NCI-H748 treated with DMSO at 0.1 percent for 48 hours (cell line): Measurements from ENCODE around the gene UBL5.
"Not testable (repeated sequence)": the region's sequence is repeated elsewhere in the genome, so short reads cannot be mapped to it uniquely, and the experiment has no call there.

Source experiments
- DNase-seq: peaks from one replicate; lab custom pipeline; 2025; lab: John Stamatoyannopoulos, UW

Gene UBL5

GRCh38 chr19:9811139-9811538 is 16.6 kb upstream of the UBL5 start:
- no peak for DNase-seq

DNA sequence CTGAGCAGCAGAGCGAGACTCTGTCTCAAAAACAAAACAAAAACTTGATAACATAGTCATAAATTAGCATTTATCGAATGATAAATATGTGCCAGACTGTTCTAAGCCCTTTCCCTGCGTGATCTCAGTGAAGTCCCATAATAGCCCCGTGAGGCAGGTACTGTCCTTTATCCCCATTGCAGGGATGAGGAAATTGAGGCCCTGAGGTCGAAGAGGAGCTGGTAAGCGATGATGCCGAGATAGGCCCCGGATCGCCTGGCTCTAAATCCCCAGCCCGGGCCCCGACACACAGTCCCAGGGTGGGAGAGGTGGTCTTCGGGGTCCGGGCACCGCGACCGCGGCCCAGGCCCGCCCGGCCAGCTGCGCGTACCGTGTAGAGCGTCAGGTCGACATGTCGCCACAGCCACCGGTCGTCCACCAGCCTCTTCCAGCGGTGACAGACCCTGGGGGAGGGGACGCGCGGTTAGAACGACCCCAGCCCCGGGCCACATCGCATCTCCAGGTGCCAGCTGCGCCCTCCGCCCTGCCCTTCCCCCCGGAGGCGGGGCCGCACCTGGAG is 9.5 kb upstream of the UBL5 start:
- no peak for DNase-seq

- peak; percentile 93 for DNase-seq
Measured at GRCh38 chr19:9818734-9819595, 8.8 kb upstream of the UBL5 start, which contains the start of gene FBXL12. TSS of gene FBXL12 (minus strand) at chr19:9819079. CDS start at chr19:9818813, 266 bp downstream.

- no peak for DNase-seq
Measured at GRCh38 chr19:9819596-9819909, 8.2 kb upstream of the UBL5 start.

- DNase-seq: not testable (repeated sequence)
Measured at GRCh38 chr19:9820034-9820433, 7.7 kb upstream of the UBL5 start.

- DNase-seq: no peak
Measured at GRCh38 chr19:9823816-9824215, 3.9 kb upstream of the UBL5 start.

DNA sequence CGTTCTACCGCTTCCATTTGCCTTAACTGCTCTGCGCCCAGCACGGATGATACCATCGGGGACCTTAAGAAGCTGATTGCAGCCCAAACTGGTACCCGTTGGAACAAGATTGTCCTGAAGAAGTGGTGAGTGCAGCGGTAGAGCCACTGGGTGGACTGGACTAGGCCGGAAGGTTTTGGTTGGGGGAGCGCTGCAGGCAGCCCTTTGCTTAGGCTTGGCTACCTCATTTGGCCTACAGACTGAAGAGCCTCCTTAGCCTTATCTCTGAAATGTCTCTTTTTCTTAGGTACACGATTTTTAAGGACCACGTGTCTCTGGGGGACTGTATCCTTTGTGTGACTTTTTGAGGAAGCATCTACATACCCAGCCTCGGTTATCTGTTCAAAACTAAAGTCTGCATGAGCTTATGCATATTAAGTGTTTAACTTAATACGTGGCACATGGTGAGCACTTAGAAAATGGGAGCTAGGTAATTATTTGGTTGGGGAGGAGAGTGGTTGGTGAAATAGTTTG is 889 bp downstream of the UBL5 start:
- no peak for DNase-seq

DNA sequence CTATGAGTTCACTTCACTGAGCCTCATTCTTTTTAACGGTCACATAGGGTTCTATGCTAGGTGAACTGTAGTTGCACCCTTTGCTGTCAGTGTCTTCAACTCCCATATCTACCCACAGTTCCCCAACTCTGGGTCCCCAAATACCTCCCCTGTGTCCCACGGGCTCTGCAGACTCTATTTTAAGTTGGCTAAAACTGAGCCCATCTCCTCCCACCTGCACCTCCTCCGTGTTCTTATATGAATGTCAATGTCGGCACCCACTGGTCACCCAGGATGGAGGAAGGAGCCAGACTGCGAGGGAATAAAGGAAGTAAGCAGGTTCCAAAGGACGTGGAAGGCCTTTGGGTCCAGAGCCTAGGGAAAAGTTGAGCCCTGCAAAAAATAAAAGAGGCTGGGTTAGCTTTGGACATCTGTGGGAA is 6.6 kb downstream of the UBL5 start:
- DNase-seq: no peak

GRCh38 chr19:9834726-9835506 is 7.2 kb downstream of the UBL5 start, which contains the start of gene PIN1:
TSS of gene PIN1 (plus strand) at chr19:9835318. CDS start at chr19:9835345, 27 bp downstream.
- peak; percentile 94 for DNase-seq

- DNase-seq: no peak
Measured at GRCh38 chr19:9835507-9835949, 7.8 kb downstream of the UBL5 start.

- no peak for DNase-seq
Measured at GRCh38 chr19:9836021-9836420, 8.3 kb downstream of the UBL5 start.

- no peak for DNase-seq
Measured at GRCh38 chr19:9838324-9838723, 10.6 kb downstream of the UBL5 start.

GRCh38 chr19:9839415-9839814 is 11.7 kb downstream of the UBL5 start:
- DNase-seq: no peak

- DNase-seq: no peak
Measured at GRCh38 chr19:9842834-9843625, 15.3 kb downstream of the UBL5 start.

- DNase-seq: not testable (repeated sequence)
Measured at GRCh38 chr19:9843626-9844273, 16.0 kb downstream of the UBL5 start.

DNA sequence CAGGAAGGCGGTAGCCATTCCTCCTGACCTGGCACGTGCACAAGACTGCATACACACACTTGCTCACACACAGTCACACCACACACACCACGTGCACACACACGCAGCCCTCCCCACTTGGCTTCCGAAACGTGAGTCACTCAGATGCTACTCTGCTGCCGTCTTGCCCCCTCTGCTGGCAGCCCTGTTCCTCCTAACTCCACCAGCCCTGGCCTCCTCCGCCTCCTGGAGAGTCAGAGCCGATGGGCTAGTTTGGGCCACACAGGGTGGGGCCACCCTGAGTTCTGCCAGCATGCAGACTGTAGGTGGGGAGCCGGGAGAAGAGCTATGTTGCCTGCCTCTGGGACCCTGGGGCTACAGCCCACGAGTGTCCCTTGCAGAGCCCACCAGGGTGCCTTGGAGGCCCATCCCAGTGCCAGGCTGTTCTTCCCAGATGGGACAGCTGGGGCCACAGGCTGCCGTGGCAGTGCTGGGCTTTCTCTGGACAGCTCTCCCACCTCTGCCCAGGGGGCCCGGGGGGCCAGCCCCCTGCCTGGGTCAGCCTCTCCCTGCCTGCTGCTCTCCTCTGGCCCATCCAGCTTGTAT is 19.5 kb downstream of the UBL5 start:
- no peak for DNase-seq

- no peak for DNase-seq
Measured at GRCh38 chr19:9848060-9848459, 20.3 kb downstream of the UBL5 start.

GRCh38 chr19:9848762-9849161 is 21.0 kb downstream of the UBL5 start:
- DNase-seq: no peak

GRCh38 chr19:9849791-9850190 is 22.1 kb downstream of the UBL5 start:
- DNase-seq: no peak

- DNase-seq: no peak
Measured at GRCh38 chr19:9850235-9850959, 22.7 kb downstream of the UBL5 start.
